ENCODE data around the gene OR5T2.
A peak's percentile ranks its signal among the peaks of the same experiment; 100 is the strongest.
"Not testable (repeated sequence)": the region's sequence is repeated elsewhere in the genome, so short reads cannot be mapped to it uniquely, and the experiment has no call there.

Gene OR5T2

DNA sequence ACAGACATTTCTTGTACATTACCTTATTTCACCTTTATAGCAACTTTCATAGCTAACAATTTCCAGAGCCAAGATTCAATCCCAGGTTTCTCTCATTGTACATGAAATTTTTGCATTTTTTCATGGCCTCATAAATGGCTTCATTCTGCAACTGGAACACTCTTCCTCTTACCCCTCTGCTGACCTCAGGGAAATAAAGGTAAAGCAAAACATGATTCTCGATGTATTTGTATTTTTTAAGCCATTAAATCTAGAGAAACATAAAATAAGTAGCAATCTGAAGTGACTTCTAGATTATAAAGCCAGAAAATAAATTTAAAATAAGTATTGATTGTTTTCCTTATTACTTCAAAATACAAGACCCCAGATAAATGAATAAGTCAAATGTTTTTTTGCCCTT lies at the start of gene OR5T2:
Gene OR5T2 (minus strand): TSS at position 101 of the 400 bp plus-strand sequence. CDS start 1,193 bp downstream, outside the sequence.
- H2AFZ ChIP-seq (ENCODE audit: low read length) = no peak within 1 kb of the TSS

DNA sequence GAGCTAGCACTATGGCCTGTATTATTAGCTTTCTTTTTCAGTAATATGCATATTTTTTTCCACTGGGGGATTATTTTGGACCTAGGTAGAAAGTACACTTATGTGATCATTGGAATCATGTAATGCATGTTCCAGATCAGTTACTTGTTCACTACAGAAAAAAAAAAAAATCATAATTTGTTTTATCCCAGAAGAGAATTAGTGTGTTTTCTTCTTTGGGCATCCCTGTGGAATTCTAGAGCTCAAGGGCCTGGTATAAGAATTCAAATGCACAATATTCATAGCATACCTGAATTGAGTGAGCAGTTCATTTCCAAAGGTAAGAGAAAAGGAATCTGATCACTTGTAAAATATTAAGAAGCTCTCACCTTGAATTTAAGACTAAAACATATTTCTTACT lies 39.8 kb upstream of the OR5T2 start, which contains the start of gene OR5T1:
Gene OR5T1 (plus strand): TSS at position 301 of the 400 bp plus-strand sequence. CDS start 1,485 bp downstream, outside the sequence.
- Histone ChIP-seq H3K9ac (ENCODE audit: low read length) (no peak within 1 kb of the TSS), H3K79me2 (ENCODE audit: low read length) (no peaks in the 10 kb centered on the region), H4K20me1 (ENCODE audit: insufficient read depth, low read length) (no peaks in the 10 kb centered on the region), H3K36me3 (replicated peaks; ENCODE audit: insufficient read depth, low read length) (no peaks in the 10 kb centered on the region), H3K9me3 (replicated peaks; ENCODE audit: insufficient read depth, low read length) (no peaks in the 10 kb centered on the region), H3K27me3 (replicated peaks; ENCODE audit: insufficient read depth, low read length) (no peaks in the 10 kb centered on the region), H3K4me3 (ENCODE audit: low read length) (no peak within 1 kb of the TSS), H3F3A (ENCODE audit: insufficient read depth, low read length) (no peaks in the 10 kb centered on the region), H2AFZ (ENCODE audit: low read length) (no peak within 1 kb of the TSS), H3K9me2 (replicated peaks; ENCODE audit: insufficient read depth, low read length) (no peaks in the 10 kb centered on the region), H3K4me2 (ENCODE audit: low read depth, low read length) (no peak within 1 kb of the TSS), H3K27ac (ENCODE audit: low read length) (no peak within 1 kb of the TSS), H3K4me1 (ENCODE audit: low read length) (no peaks in the 10 kb centered on the region)
- no peak for TF ChIP-seq EZH2 (optimal IDR thresholded peaks at IDR 0.05; ENCODE audit: low read depth, low read length)
- no peak for TF ChIP-seq EZH2phosphoT487 (IDR thresholded peaks at IDR 0.05; ENCODE audit: low read length)
- DNase-seq = no peak

More for the DNA sequence above, at the start of gene OR5T2:
- Histone ChIP-seq H3K9me3 (replicated peaks; ENCODE audit: insufficient read depth, low read length) (no peaks in the 10 kb centered on the region), H3K79me2 (ENCODE audit: low read length) (no peaks in the 10 kb centered on the region), H3K27me3 (replicated peaks; ENCODE audit: insufficient read depth, low read length) (no peaks in the 10 kb centered on the region), H3K4me2 (ENCODE audit: low read depth, low read length) (no peak within 1 kb of the TSS), H3K9me2 (replicated peaks; ENCODE audit: insufficient read depth, low read length) (no peaks in the 10 kb centered on the region), H3F3A (ENCODE audit: insufficient read depth, low read length) (no peaks in the 10 kb centered on the region), H3K4me1 (ENCODE audit: low read length) (no peaks in the 10 kb centered on the region), H3K36me3 (replicated peaks; ENCODE audit: insufficient read depth, low read length) (no peaks in the 10 kb centered on the region), H3K4me3 (ENCODE audit: low read length) (no peak within 1 kb of the TSS), H3K9ac (ENCODE audit: low read length) (no peak within 1 kb of the TSS), H4K20me1 (ENCODE audit: insufficient read depth, low read length) (no peaks in the 10 kb centered on the region), H3K27ac (ENCODE audit: low read length) (no peak within 1 kb of the TSS)
- DNase-seq = no peak
- TF ChIP-seq EZH2 (optimal IDR thresholded peaks at IDR 0.05; ENCODE audit: low read depth, low read length) (no peak), EZH2phosphoT487 (IDR thresholded peaks at IDR 0.05; ENCODE audit: low read length) (no peak)
- TF ChIP-seq, protein P1, sequence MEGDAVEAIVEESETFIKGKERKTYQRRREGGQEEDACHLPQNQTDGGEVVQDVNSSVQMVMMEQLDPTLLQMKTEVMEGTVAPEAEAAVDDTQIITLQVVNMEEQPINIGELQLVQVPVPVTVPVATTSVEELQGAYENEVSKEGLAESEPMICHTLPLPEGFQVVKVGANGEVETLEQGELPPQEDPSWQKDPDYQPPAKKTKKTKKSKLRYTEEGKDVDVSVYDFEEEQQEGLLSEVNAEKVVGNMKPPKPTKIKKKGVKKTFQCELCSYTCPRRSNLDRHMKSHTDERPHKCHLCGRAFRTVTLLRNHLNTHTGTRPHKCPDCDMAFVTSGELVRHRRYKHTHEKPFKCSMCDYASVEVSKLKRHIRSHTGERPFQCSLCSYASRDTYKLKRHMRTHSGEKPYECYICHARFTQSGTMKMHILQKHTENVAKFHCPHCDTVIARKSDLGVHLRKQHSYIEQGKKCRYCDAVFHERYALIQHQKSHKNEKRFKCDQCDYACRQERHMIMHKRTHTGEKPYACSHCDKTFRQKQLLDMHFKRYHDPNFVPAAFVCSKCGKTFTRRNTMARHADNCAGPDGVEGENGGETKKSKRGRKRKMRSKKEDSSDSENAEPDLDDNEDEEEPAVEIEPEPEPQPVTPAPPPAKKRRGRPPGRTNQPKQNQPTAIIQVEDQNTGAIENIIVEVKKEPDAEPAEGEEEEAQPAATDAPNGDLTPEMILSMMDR (IDR thresholded peaks at IDR 0.05; ENCODE audit: low read length) = no peak

DNA sequence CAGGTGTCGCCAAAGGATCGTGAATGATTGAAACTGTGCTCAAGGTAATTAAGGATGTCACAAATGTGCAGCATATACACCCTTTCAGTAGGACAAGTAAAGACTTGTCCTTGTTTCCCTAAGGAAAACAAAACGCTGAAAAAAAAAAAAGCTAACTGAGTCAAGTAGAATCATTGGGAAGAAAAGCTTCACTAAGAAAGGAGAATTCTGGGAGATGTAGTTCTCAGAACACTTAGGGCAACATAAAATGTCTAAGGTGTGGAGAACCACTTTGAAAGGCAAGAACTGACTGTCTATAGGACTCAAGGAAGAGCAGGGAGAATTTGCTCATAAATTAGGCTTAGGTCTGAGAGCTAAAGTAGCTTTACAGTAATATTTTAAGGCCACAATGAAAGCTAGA lies 37.0 kb upstream of the OR5T2 start:
- no peak overlapping the region for H3K4me2 ChIP-seq (ENCODE audit: low read depth, low read length)
- no peaks in the 10 kb centered on the region for H3K9me3 ChIP-seq (replicated peaks; ENCODE audit: insufficient read depth, low read length)
- no peaks in the 10 kb centered on the region for H3K4me1 ChIP-seq (ENCODE audit: low read length)
- H3K9me2 ChIP-seq (replicated peaks; ENCODE audit: insufficient read depth, low read length) = no peaks in the 10 kb centered on the region
- TF ChIP-seq EZH2 (optimal IDR thresholded peaks at IDR 0.05; ENCODE audit: low read depth, low read length) = no peak
- TF ChIP-seq, protein P1 (IDR thresholded peaks at IDR 0.05; ENCODE audit: low read length) = no peak
- TF ChIP-seq EZH2phosphoT487 (IDR thresholded peaks at IDR 0.05; ENCODE audit: low read length) = no peak
- no peaks in the 10 kb centered on the region for H3K27me3 ChIP-seq (replicated peaks; ENCODE audit: insufficient read depth, low read length)
- no peak overlapping the region for H2AFZ ChIP-seq (ENCODE audit: low read length)
- H4K20me1 ChIP-seq (ENCODE audit: insufficient read depth, low read length) = no peaks in the 10 kb centered on the region
- DNase-seq = no peak
- H3K79me2 ChIP-seq (ENCODE audit: low read length) = no peaks in the 10 kb centered on the region
- H3F3A ChIP-seq (ENCODE audit: insufficient read depth, low read length) = no peaks in the 10 kb centered on the region
- H3K36me3 ChIP-seq (replicated peaks; ENCODE audit: insufficient read depth, low read length) = no peaks in the 10 kb centered on the region
- H3K9ac ChIP-seq (ENCODE audit: low read length) = no peak overlapping the region
- H3K27ac ChIP-seq (ENCODE audit: low read length) = no peak overlapping the region
- no peak overlapping the region for H3K4me3 ChIP-seq (ENCODE audit: low read length)

DNA sequence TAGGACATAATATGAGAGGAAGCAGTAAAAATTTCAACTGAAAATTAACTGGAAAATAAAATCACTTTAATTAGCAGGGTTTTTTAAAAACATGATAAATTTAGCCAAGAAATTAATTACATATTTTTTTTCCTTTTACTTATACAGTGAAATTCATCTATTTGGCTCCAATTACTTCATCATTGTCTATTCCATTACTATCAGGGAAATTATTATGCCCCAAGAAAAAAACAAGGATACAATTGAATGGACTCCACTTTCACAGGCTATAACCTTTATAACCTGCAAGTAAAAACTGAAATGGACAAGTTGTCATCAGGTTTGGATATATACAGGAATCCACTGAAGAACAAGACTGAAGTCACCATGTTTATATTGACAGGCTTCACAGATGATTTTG lies 17.9 kb upstream of the OR5T2 start, which contains the start of gene OR5T3:
Gene OR5T3 (plus strand): TSS at position 301 of the 400 bp plus-strand sequence. CDS start 0 bp downstream, at position 301.
- no peak within 1 kb of the TSS for H3K4me3 ChIP-seq (ENCODE audit: low read length)
- H3K36me3 ChIP-seq (replicated peaks; ENCODE audit: insufficient read depth, low read length) = no peaks in the 10 kb centered on the region
- no peak within 1 kb of the TSS for H3K4me2 ChIP-seq (ENCODE audit: low read depth, low read length)
- H3K9me3 ChIP-seq (replicated peaks; ENCODE audit: insufficient read depth, low read length) = no peaks in the 10 kb centered on the region
- H3K27ac ChIP-seq (ENCODE audit: low read length) = no peak within 1 kb of the TSS
- no peaks in the 10 kb centered on the region for H3F3A ChIP-seq (ENCODE audit: insufficient read depth, low read length)
- no peak for TF ChIP-seq EZH2 (optimal IDR thresholded peaks at IDR 0.05; ENCODE audit: low read depth, low read length)
- TF ChIP-seq EZH2phosphoT487 (IDR thresholded peaks at IDR 0.05; ENCODE audit: low read length) = no peak
- TF ChIP-seq, protein P1 (IDR thresholded peaks at IDR 0.05; ENCODE audit: low read length) = no peak
- H3K4me1 ChIP-seq (ENCODE audit: low read length) = no peaks in the 10 kb centered on the region
- no peaks in the 10 kb centered on the region for H3K27me3 ChIP-seq (replicated peaks; ENCODE audit: insufficient read depth, low read length)
- no peaks in the 10 kb centered on the region for H3K9me2 ChIP-seq (replicated peaks; ENCODE audit: insufficient read depth, low read length)
- no peaks in the 10 kb centered on the region for H4K20me1 ChIP-seq (ENCODE audit: insufficient read depth, low read length)
- H2AFZ ChIP-seq (ENCODE audit: low read length) = no peak within 1 kb of the TSS
- DNase-seq = no peak
- H3K79me2 ChIP-seq (ENCODE audit: low read length) = no peaks in the 10 kb centered on the region
- H3K9ac ChIP-seq (ENCODE audit: low read length) = no peak within 1 kb of the TSS

DNA sequence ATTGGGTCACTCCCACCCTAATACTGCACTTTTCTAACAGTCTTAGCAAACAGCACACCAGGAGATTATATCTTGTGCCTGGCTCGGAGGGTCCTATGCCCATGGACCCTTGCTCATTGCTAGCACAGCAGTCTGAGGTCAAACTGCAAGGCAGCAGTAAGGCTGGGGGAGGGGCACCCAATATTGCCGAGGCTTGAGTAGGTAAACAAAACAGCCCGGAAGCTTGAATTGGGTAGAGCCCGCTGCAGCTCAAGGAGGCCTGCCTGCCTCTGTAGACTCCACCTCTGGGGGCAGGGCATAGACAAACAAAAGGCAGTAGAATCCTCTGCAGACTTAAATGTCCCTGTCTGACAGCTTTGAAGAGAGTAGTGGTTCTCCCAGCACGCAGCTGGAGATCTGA lies 14.3 kb downstream of the OR5T2 start:
- peak; percentile 21 for DNase-seq
- not testable (repeated sequence) for H3K79me2 ChIP-seq (ENCODE audit: low read length)

More for the DNA sequence above, 14.3 kb downstream of the OR5T2 start:
- H3F3A ChIP-seq (ENCODE audit: insufficient read depth, low read length); H3K27me3 ChIP-seq (replicated peaks; ENCODE audit: insufficient read depth, low read length); H3K9me3 ChIP-seq (replicated peaks; ENCODE audit: insufficient read depth, low read length); H3K4me2 ChIP-seq (ENCODE audit: low read depth, low read length); H3K9ac ChIP-seq (ENCODE audit: low read length); H3K4me1 ChIP-seq (ENCODE audit: low read length); H3K9me2 ChIP-seq (replicated peaks; ENCODE audit: insufficient read depth, low read length); H2AFZ ChIP-seq (ENCODE audit: low read length); H3K27ac ChIP-seq (ENCODE audit: low read length); H3K4me3 ChIP-seq (ENCODE audit: low read length); H3K36me3 ChIP-seq (replicated peaks; ENCODE audit: insufficient read depth, low read length); H4K20me1 ChIP-seq (ENCODE audit: insufficient read depth, low read length): not testable (repeated sequence)

All from MM.1S (cell line).